GM12878 (cell line): ENCODE results near the gene TAF6. TPM values are rescaled to one million over a fixed set of nuclear protein-coding genes. Genes with fewer than 3 reads are reported as not detected.

ENCODE experiments used
- ATF2 ChIP-seq: IDR thresholded peaks from 2 replicates; pipeline ENCODE4 v1.6.1; 2012; ENCODE audit warnings: low read length, inconsistent platforms
- ATF7 ChIP-seq: fragments of 450-650 bp; IDR thresholded peaks from 2 replicates; pipeline ENCODE4 v1.6.1; 2016; ENCODE audit warnings: low read depth, mild to moderate bottlenecking
- BCLAF1 ChIP-seq: fragments of 450-650 bp; IDR thresholded peaks from 2 replicates; pipeline ENCODE4 v1.6.1; 2017; ENCODE audit warnings: antibody characterized with exemption, mild to moderate bottlenecking, moderate library complexity
- CEBPB ChIP-seq, 2 experiments: fragments of 150-350 bp in 1 of 2; IDR thresholded peaks; 2 replicates each; pipeline ENCODE4 v1.6.1; 2012 to 2014; ENCODE audit warnings: low read depth in 2 of 2, low read length in 2 of 2, borderline replicate concordance in 1 of 2, inconsistent platforms in 1 of 2
- CREB1 ChIP-seq: IDR thresholded peaks from 2 replicates; pipeline ENCODE4 v1.6.1; 2012; ENCODE audit warnings: low read depth, mild to moderate bottlenecking, inconsistent platforms
- DPF2 ChIP-seq: fragments of 450-650 bp; IDR thresholded peaks from 2 replicates; pipeline ENCODE4 v1.6.1; 2017; ENCODE audit warnings: mild to moderate bottlenecking
- EGR1 ChIP-seq, 2 experiments: IDR thresholded peaks; 1 replicate in 1 of 2; 2 replicates in 1 of 2; pipeline ENCODE4 v1.6.1; 2011 to 2012; ENCODE audit warnings: low read depth in 2 of 2, low read length in 2 of 2, borderline replicate concordance in 1 of 2, mild to moderate bottlenecking in 1 of 2, moderate library complexity in 1 of 2
- HDAC6 ChIP-seq: fragments of 200-600 bp; sonication (generic); IDR thresholded peaks from one replicate; pipeline ENCODE4 v1.8.0; 2017; ENCODE audit warnings: antibody characterized with exemption; ENCODE audit not compliant: unreplicated experiment
- IKZF1 ChIP-seq: fragments of 450-650 bp; conservative IDR thresholded peaks from 2 replicates; pipeline ENCODE4 v1.6.1; 2017; ENCODE audit warnings: antibody characterized with exemption, mild to moderate bottlenecking
- MAX ChIP-seq: IDR thresholded peaks from 2 replicates; pipeline ENCODE4 v1.6.1; 2012; ENCODE audit warnings: low read depth, low read length, improper control_type of control experiment
- NFYA ChIP-seq: IDR thresholded peaks from 2 replicates; pipeline ENCODE4 v1.6.1; 2011; ENCODE audit warnings: low read depth, mild to moderate bottlenecking, low read length, improper control_type of control experiment, borderline replicate concordance
- NRF1 ChIP-seq: conservative IDR thresholded peaks from 2 replicates; pipeline ENCODE4 v1.6.1; 2011; ENCODE audit warnings: mild to moderate bottlenecking, low read depth, low read length, improper control_type of control experiment
- RBBP5 ChIP-seq: fragments of 200-600 bp; sonication (generic); conservative IDR thresholded peaks from 2 replicates; pipeline ENCODE4 v1.6.1; 2016
- RELA ChIP-seq: fragments of 450-650 bp; IDR thresholded peaks from 2 replicates; pipeline ENCODE4 v1.8.0; 2014; ENCODE audit warnings: borderline replicate concordance; ENCODE audit not compliant: partially characterized antibody
- SRF ChIP-seq, 2 experiments: IDR thresholded peaks; 2 replicates each; pipeline ENCODE4 v1.6.1; 2011; ENCODE audit warnings: low read depth in 2 of 2, low read length in 2 of 2, mild to moderate bottlenecking in 1 of 2, moderate library complexity in 1 of 2
- STAT3 ChIP-seq: IDR thresholded peaks from 2 replicates; pipeline ENCODE4 v1.6.1; 2011; ENCODE audit warnings: low read depth, low read length, improper control_type of control experiment
- TBL1XR1 ChIP-seq: IDR thresholded peaks from 2 replicates; pipeline ENCODE4 v1.6.1; 2012; ENCODE audit warnings: low read depth, low read length, improper control_type of control experiment
- WRNIP1 ChIP-seq: IDR thresholded peaks from 2 replicates; pipeline ENCODE4 v1.6.1; 2011; ENCODE audit warnings: low read depth, low read length, improper control_type of control experiment, borderline replicate concordance
- ZNF274 ChIP-seq: IDR thresholded peaks from one replicate; pipeline ENCODE4 v1.8.0; 2011; ENCODE audit not compliant: insufficient read length, insufficient read depth
- ZNF384 ChIP-seq: IDR thresholded peaks from 2 replicates; pipeline ENCODE4 v1.6.1; 2012; ENCODE audit warnings: low read depth, mild to moderate bottlenecking, low read length, improper control_type of control experiment, borderline replicate concordance
- polyA plus RNA-seq, 11 experiments: library from polyadenylated mRNA; depleted of rRNA in 4 of 11; unstranded in 6 of 11; stranded (reverse) in 5 of 11; fragments of >200 nt; fragmentation: Nextera tagmentation in 4 of 11; fragmentation: Illumina TruSeq in 1 of 11; extraction: Ambion mirVana in 4 of 11; extraction: Trizol in 1 of 11; gene quantifications; 1 replicate in 1 of 11; 2 replicates in 10 of 11; pipeline versions ENCODE4 v1.2.1 to v1.2.3, GENCODE V29; 2011 to 2016; ENCODE audit warnings: inconsistent platforms in 2 of 11, missing spikeins in 2 of 11, low read depth in 1 of 11
- total RNA-seq, 4 experiments: library from RNA; depleted of rRNA in 3 of 4; stranded (reverse); fragments of >200 nt in 3 of 4; fragmentation: Illumina TruSeq in 1 of 4; extraction: Trizol in 1 of 4; gene quantifications; 2 replicates each; pipeline versions ENCODE4 v1.2.1 to v1.2.3, GENCODE V29; 2013 to 2021
- TF ChIP-seq, protein P1 (sequence below): fragments of 450-650 bp; IDR thresholded peaks from 2 replicates; pipeline ENCODE4 v1.6.1; 2014; ENCODE audit warnings: mild to moderate bottlenecking
- TF ChIP-seq, protein P2 (sequence below): fragments of 450-650 bp; IDR thresholded peaks from 2 replicates; pipeline ENCODE4 v1.6.1; 2018; ENCODE audit warnings: mild to moderate bottlenecking, low read depth, moderate library complexity; ENCODE audit not compliant: partially characterized antibody

TAF6 gene
- total and polyA plus RNA-seq, 10 of the 15 experiments (the other 5 are each of a cell fraction or from before 2014, with no cell fraction given): 0.27 to 42.6 (median 17.0) TPM

DNA sequence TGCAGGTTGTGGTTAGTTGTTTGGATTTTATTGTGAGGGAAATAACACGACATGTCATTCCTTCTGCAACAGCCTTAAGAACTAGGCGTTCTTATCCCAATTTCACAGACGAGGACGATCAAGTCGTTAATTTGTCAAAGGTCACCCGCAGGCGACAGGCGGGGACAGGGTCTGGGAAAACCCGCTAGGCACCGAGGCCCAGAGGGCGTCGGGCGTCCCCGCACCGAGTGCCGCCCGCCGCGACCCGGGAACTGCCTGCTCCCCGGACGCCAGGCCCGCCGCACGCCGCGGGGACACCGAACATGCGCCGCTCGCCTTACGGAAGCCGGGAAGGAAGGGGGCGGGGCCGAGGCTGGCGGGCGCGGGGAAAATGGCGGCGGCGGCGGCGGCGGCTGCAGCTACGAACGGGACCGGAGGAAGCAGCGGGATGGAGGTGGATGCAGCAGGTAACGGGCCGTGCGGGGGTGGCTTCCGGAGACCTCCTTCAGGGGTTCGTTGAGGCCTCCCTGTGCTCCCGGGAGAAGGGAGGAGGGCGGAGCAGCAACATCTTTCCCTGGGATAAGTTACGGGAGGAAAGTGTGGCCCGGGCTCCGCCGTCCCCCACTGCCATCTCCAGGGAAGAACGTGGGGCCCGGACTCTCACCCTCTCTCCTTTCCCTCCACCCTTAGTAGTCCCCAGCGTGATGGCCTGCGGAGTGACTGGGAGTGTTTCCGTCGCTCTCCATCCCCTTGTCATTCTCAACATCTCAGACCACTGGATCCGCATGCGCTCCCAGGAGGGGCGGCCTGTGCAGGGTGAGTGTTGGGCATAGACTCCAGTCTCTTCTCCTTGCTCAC is 30.3 kb downstream of the TAF6 start, which contains the start of gene COPS6 (continued):
- TF ChIP-seq CREB1 (peak; percentile 55), MAX (peak; percentile 85), BCLAF1 (no peak), WRNIP1 (no peak), STAT3 (no peak), ATF7 (no peak), RBBP5 (no peak), RELA (no peak), ZNF384 (no peak), NFYA (no peak), HDAC6 (no peak), EGR1 (IDR thresholded peaks at IDR 0.05; ENCODE audit: borderline replicate concordance in 1 of 2, low read depth in 2 of 2, low read length in 2 of 2) (peak in 1 of 2 experiments; percentile 47; a peak in 1 of 3 replicates), ATF2 (no peak), SRF (IDR thresholded peaks at IDR 0.05; ENCODE audit: low read depth in 2 of 2, low read length in 2 of 2) (no peak), DPF2 (no peak; the same call in none of the 2 replicates), TBL1XR1 (no peak), CEBPB (IDR thresholded peaks at IDR 0.05; ENCODE audit: borderline replicate concordance in 1 of 2, low read depth in 2 of 2, low read length in 2 of 2) (no peak), IKZF1 (peak; percentile 81), NRF1 (0 out of 2 replicates have a peak, but pooled peaks have one; percentile 21), ZNF274 (no peak)
- TF ChIP-seq, protein P1, sequence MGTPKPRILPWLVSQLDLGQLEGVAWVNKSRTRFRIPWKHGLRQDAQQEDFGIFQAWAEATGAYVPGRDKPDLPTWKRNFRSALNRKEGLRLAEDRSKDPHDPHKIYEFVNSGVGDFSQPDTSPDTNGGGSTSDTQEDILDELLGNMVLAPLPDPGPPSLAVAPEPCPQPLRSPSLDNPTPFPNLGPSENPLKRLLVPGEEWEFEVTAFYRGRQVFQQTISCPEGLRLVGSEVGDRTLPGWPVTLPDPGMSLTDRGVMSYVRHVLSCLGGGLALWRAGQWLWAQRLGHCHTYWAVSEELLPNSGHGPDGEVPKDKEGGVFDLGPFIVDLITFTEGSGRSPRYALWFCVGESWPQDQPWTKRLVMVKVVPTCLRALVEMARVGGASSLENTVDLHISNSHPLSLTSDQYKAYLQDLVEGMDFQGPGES: no peak
- TF ChIP-seq, protein P2, sequence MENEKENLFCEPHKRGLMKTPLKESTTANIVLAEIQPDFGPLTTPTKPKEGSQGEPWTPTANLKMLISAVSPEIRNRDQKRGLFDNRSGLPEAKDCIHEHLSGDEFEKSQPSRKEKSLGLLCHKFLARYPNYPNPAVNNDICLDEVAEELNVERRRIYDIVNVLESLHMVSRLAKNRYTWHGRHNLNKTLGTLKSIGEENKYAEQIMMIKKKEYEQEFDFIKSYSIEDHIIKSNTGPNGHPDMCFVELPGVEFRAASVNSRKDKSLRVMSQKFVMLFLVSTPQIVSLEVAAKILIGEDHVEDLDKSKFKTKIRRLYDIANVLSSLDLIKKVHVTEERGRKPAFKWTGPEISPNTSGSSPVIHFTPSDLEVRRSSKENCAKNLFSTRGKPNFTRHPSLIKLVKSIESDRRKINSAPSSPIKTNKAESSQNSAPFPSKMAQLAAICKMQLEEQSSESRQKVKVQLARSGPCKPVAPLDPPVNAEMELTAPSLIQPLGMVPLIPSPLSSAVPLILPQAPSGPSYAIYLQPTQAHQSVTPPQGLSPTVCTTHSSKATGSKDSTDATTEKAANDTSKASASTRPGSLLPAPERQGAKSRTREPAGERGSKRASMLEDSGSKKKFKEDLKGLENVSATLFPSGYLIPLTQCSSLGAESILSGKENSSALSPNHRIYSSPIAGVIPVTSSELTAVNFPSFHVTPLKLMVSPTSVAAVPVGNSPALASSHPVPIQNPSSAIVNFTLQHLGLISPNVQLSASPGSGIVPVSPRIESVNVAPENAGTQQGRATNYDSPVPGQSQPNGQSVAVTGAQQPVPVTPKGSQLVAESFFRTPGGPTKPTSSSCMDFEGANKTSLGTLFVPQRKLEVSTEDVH: no peak
